GM18508 (cell line): ENCODE measurements around the gene CDC42EP2.

Experiments used
- ATAC-seq: cut with Tn5 transposase; IDR thresholded peaks from one replicate; pipeline ENCODE4 v1.9.1; 2021; ENCODE audit warnings: moderate number of reproducible peaks; ENCODE audit not compliant: insufficient read depth, unreplicated experiment

CDC42EP2 gene, protein sequence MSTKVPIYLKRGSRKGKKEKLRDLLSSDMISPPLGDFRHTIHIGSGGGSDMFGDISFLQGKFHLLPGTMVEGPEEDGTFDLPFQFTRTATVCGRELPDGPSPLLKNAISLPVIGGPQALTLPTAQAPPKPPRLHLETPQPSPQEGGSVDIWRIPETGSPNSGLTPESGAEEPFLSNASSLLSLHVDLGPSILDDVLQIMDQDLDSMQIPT

DNA sequence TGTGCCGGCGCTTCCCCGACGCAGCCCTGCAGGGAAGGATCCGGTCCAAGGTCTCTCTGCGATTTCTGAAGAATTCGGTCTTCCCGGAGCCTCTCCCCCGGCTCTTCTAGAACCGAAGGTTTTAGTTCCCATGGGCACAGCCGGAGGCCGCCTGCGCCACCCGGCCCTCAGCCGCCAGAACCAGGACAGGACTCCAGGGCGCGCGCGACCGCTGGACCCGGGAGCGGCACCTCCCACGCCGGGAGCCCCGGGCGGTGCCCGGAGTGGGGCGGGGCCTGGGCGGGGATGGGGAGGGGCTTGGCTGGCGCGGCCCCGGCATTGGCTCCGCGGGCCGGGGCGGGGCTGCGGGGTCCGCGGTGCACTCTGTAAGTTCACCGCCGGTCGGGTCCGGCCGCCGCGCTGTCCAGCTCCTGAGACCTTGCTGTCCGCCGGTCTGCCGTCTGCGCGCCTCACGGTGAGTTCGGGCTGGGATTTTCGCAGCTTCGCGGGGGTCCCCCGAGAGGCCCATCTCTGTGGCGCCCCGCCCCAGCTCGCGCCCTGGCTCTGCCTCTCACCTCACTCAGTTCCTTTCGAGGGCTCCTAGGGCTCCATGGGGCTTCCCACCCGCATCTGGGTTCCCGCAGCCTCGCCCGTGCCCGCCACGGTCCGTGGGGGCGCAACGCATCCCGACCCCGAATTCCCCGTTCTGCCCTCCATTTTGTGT, at the start of gene CDC42EP2:
TSS of gene CDC42EP2 (plus strand) at position 366 of the 703 bp plus-strand sequence. CDS start 6,033 bp downstream, outside the sequence.
- ATAC-seq: no peak

DNA sequence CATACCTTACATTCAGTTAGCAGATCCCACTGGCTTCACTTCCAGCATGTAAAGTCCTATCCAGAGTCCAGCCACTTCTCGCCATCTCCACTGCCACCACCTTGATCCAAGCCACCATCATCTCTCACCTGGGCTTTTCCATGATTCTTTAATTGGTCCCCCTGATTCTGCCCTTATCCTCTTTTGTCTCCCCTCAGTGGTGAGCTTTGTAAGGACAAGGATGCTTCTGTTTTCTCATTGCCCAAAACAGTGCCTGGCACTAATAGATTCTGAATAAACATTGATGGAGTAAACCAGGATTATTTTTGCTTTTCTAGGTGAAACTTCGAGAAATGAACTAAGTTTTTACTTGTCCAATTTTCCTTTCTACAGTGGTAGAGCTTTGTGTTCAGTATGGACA, 48.5 kb upstream of the CDC42EP2 start:
- no peak for ATAC-seq

DNA sequence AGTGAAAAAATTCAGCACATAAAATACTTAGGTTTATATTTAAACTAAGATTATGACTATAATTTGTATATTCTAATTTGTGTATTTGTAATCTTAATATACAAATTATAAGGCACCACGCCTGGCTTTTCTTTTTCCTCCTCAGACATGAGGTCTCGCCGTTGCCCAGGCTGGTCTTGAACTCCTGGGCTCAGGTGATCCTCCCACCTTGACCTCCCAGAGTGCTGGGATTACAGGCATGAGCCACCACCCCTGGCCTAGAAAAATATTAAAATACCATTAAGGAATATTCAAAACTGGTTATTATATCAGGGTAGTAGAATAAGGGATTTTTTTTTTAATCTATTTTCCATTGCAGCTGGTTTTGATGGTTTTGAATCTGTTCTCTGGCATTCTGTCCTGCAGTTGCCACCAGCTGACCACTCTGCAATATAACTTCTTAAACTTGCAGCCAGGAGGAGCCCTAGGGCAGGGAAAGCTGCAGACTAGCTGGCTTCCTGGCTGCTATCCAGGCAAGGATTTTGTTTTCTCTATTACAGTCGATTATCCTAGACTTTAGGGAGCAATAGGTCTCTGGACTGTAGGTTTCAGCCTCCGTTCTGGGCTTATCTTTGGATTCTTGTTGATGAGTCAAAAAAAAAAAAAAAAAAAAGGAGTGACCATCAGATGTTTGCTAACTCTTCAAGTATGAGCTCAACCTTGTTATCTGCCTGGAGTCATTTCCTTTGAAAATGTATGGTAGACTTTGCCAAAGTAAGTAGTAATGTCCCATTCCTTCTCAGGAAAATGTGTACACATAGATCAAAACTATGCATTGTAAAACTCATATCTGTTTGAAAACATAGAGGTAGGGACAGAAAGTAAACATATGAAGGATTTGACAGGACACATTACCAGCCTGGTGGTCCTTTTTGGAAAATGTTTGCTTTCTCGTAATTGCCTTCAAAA, 39.7 kb upstream of the CDC42EP2 start:
- no peak for ATAC-seq

DNA sequence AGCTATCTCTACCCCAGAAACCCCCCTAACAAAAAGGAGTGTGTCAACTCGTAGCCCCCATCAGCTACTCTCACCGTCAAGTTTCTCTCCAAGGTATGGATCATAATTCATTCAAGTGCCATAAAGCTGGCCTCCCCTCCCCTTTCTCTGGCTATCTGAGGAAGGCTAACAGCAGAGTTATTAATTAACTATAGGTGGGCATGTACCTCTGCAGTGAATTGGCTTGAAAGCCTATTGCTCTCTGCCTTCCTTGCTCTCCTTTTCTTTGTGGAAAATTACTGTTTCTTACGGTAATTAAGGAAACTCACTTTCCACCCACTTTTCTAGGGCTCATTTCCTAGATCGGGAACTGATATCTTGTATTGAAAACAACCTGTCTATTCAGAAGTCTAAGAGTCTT, 38.8 kb upstream of the CDC42EP2 start:
- ATAC-seq: no peak

DNA sequence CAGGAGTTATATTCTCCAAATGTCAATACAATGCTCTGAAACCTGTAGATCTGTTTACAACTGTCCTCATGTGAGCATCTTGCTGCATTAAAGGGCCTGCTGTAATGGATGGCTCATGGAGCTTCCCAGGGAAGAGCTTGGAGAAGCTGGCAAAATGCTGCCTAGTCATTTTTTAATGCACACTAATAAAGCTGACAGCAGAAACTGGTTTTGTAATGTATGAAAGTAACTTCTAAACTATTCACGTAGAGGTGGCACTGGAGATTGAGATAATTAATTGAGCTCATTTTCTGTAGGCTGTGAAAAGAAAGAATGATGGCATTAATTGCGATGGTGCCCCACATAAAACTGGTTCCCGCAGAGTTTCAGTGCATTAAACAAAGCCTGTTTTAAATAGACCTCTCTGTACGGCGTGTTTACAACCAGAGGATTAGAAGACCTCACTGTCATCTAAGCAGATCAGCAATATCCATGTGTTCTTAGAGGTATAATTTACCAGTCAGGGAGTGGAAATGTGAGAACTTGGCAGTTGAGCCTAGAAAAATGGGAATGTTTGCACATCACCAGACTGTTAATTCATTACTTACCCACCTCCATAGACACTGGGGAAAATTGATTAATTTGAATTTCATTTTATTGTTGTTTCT, 36.9 kb upstream of the CDC42EP2 start:
- ATAC-seq: no peak

DNA sequence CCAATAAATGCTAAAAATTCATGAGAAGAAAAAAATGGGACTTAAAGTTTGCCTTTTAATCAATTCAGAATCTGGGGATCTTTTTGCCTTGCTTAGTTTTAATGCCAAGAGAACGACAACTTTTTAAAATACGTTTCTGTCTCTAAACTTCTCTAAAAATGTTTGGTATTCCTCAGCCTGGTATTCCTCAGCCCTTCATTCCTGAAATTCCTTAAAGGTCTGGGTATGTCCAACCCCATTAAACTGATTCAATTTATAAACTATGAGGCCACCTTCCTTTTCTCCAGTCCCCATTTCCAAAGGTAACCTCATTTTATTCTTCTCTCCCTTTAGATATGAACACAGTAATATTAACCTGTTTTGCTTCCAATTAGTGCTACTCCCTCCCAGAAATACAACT, 36.3 kb upstream of the CDC42EP2 start:
- no peak for ATAC-seq

DNA sequence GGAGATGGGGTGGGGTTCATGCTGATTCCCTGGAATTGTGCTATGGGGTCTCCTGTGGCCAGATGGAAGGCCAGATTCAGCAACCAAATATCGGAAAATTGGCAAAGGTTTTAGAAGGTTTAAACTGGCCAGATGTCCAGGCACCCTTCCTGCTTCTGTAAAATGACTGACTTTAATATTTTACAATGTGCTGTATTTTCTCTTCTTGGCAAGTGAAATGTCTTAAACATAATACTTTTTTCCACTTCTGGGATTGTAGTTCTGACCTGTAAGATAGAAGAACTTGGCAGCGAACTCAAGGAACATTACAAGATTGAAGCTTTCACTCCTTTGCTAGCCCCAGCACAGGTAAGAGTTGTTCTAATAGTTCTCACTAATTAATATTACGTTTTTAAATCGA, 35.4 kb upstream of the CDC42EP2 start:
- no peak for ATAC-seq

DNA sequence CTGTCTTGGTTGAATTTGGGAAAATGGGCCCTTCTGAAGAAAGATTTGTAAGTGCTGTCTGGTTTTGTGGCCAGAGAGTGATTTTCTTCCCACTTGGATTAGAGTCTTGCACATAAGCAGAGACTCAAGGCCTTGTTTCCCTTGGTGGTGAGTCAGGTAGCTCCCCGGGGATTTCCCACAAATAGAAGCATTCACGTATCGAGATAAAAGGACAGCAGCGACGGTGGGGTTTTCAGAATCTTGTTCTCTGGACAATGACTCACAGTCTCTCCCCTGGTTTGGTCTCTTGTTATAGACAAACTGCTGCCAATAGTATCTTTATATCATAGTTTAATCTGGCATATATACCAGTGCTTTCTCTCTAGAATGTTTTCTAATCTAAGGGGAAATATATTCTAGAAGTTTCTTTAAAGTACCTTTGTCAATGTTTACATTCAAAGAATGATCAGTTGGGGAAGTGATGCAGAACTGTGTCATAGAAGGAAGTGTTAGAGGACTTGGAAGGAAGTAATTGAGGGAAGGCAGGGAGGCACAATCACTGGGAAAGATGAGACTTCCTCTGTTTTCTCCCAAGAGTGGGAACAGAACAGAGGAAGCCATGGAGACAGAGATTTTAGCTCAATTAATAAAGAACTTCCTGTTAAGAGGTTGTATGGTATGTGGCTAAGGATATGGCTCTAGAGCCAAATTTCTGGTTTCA, 34.8 kb upstream of the CDC42EP2 start:
- ATAC-seq: no peak

DNA sequence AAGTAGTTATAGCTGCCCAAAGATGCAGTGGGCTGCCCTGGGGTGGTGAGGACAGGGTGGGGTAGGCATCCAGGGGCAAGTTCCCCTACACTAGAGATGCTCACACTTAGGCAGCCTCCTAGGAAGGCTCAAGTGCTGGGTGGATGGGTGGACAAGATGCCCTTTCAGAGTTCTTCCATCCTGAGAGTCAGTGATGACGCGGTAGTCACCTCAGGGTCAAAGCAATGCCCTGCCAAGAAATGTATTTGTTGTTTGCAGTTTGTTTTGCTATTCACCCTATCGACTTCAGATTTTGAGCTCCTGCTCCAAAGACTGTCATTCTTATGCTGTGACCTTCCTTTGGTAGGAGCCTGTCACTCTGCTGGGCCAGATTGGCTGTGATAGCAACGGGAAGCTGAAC, 34.0 kb upstream of the CDC42EP2 start:
- ATAC-seq: no peak

DNA sequence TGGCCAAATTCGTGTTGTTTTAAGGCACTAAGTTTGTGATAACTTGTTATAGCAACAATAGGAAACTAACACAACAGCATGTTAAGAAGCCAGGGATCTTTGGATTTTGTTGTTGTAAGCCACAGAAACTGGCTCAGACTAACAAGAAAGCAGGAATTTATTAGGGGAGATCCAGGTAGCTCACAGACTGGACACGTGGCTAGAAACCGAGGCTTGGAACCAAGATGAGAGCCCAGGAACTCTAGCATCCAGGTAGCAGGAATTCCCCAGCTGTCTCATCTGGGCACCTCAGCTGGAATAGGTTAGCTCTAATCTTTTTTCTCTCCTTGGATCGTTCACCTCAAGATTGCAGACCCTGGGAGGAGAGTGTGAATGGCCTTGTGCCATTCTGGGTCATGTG, 28.0 kb upstream of the CDC42EP2 start:
- ATAC-seq: no peak

DNA sequence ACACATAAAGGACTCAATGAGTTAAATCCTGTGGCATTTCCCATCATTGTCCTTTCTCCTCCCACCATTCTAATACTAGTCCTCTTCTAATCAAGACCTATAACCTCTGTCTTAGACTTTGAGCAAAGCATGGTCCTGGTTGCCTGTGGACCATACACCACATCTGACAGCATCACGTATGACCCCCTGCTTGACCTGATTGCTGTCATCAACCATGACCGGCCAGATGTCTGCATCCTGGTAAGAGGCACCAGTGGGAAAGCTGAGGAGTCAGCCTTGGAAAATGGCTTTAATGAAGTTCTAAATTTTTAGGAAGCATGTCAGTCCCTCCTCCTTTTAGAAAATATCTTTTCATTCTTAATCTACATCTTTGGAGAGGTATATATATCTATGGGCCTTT, 27.1 kb upstream of the CDC42EP2 start:
- ATAC-seq: no peak

DNA sequence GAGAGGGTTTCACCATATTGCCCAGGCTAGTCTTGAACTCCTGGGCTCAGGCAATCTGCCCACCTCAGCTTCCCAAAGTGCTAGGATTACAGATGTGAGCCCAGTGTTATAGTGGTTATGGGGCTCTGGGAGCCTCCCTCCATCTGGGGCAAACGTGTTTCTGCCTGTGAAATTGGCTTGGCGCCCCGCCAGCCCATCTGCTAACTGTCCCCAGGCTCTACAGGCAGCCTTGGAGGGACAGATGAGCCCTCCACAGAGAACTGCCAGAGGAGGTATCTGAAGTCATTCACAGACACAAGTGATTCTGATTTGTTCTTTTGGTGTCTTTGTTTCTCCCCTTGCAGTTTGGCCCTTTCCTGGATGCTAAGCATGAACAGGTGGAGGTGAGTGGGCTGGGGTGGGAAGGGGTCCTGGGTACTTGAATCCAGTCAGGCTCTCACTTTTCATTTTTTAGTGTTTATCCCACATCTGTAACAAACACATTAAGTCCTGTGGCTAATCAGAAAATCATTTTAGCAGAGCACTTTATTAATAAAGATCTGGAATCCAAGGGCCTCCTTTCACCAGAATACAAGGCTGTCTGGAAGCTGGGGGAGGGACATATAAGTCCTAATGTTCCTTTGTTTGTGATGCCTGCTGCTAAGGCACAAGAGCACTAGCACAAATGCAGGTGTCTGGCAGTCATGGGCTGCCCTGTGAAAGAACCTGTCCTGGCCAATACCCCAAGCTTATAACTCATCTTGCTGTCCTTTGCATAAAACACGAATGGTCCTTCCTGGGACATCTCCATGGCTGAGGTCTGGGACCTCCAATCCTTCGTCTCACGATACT, 25.7 kb upstream of the CDC42EP2 start:
- no peak for ATAC-seq

DNA sequence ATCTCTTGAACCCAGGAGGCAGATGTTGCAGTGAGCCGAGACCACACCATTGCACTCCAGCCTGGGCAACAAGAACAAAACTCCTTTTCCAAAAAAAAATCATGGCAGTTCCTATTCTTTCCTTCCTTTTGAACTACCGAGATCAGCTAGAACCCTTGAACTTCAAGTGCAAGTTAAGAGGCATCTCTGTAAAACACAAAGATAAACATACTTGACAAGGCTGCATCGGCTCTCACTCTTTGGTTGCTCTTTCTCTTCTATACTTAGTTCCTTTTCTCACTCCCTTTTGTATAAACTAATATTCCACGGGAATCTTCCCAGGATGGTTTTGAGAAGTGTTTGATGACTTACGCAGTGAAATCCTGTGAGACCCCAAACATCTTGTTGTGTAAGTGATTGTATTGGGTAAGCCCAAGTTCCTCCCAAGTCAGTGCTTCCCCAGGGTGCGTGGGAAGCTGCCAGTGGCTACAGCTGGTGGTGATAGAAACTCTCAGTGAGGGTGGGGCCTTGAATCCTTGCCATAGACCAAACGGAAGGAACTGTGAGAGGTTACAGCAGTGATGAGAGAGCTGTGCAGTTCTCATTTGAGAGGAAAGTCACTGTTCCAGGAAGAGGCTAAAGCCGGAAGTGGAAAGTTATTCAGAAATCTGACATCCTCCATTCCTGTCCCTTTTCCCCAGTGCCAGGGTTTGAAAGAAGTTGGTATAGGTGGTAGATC, 24.1 kb upstream of the CDC42EP2 start:
- no peak for ATAC-seq

DNA sequence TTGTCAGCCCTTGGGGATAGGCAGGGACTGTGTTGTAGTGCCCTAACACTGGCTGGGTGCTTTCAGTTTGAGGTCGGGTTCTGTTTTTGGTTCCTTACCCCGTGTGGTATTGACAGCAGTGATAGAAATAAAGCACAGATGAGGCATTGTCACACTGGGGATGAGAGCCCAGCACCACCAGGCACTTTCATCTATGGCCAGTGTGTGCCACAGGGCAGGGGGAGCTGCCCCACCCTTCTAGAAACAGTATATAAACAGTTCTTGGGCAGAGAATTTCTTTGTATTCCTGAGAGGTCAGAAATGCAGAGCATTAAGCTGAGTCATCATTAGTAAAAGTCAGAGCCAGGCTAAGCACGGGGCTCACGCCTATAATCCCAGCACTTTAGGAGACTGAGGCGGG, 23.1 kb upstream of the CDC42EP2 start:
- ATAC-seq: no peak

DNA sequence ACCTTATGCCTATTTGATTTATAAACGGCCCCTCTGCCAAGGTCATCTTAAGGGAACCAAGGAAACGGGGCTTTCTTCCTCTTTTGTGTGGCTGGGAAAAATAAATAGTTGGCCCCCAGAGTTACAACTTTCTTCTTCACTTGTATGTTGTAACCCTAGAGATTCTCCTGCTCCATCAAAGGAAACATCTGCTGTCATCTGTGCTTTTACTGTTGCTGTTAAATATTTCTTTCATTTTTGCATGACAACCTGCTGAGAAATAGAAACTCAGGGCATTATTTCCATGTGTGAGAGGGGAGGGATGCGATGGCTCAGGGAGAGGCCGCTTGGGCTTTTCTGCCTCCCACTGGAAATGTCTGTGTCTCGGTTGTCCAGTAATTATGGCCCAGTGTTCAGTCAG, 21.8 kb upstream of the CDC42EP2 start:
- no peak for ATAC-seq

DNA sequence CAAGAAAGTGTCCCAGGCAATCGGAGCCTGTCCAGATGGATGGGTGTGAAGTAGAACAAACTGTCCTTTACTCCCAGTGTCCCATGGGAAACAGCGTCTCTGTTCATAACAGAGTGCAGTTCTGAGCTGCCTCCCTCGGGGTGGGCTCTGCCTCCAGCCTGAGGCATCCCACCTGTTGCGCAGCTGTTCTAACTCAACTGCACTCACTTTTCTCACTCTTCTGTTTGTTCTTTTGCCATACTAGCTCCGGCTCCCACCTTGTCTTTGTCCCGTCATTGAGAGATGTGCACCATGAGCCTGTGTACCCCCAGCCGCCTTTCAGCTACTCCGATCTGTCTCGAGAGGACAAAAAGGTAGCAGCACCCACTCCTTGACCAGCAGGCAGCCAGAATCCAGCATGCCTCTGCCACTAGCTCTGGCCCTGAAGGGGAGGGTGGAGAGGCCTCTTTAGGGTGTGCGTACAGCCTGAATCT, 20.7 kb upstream of the CDC42EP2 start:
- no peak for ATAC-seq

DNA sequence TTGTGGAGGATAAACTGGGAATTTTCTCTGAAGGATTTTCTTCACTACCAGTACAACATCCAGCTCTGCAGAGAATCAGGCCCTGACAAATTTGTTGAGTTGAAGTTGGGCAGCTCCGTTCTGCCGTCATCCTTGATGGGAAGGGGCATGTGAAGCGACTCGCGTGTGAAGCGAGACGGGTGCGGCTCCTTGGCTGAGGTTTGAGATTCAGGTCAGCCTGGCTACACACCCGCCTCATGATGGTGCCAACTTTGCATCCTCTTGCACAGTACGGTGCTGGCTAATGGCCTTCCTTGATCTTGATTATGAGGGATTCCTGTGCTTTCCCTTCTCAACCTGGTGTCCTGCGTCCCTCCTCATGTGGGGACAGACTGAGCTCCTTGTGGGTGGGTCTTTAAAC, 19.7 kb upstream of the CDC42EP2 start:
- no peak for ATAC-seq

DNA sequence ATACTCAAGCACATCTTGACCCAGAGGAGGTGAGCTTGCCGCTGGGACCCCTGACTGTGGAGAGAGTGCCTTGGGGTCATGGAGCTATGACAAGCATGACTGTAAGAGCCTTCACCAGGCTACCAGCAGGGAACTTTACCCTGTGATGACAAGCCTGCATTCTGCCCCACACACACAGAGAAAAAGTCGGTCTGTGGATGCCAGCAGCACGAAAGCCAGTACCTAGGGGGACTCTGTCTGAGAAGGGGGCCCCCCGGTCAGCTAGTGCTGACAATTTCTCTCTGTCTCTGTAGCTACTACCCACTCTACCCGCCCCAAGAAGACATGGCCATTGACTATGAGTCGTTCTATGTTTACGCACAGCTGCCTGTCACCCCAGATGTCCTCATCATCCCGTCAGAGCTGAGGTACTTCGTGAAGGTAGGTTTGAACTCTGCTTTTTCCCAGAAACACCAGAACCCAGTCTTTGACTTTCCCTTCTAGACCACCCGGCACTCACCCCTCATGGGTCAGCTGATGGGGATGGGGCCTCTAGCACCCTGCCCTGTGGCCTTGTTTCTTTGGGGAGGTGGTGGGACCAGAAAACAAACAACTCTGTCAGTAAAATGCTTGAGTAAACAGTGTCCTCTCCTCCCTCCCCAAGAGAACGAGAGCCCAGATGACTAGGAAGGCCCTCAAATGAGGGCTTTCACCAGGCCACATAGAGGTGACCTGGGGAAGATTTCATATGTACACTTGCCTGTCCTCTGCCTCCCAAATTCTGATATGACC, 18.9 kb upstream of the CDC42EP2 start:
- ATAC-seq: no peak
